ENCODE measurements around the gene ANGPT4.
A peak's percentile ranks its signal among the peaks of the same experiment; 100 is the strongest.
"Not testable (repeated sequence)": the region's sequence is repeated elsewhere in the genome, so short reads cannot be mapped to it uniquely, and the experiment has no call there.

ANGPT4 gene

GRCh38 chr20:905396-905961 is 10.7 kb downstream of the ANGPT4 start:
- no peak for DNase-seq

GRCh38 chr20:904039-904545 is 12.0 kb downstream of the ANGPT4 start:
- DNase-seq: no peak

GRCh38 chr20:897436-897835 is 18.7 kb downstream of the ANGPT4 start:
- not testable (repeated sequence) for DNase-seq

GRCh38 chr20:896501-897025 is 19.6 kb downstream of the ANGPT4 start:
- no peak for DNase-seq

- not testable (repeated sequence) for DNase-seq
Measured at GRCh38 chr20:892371-892770, 23.8 kb downstream of the ANGPT4 start.

GRCh38 chr20:891706-892080 is 24.4 kb downstream of the ANGPT4 start:
- DNase-seq: no peak

- no peak for DNase-seq
Measured at GRCh38 chr20:891058-891705, 25.0 kb downstream of the ANGPT4 start.

- no peak for DNase-seq
Measured at GRCh38 chr20:890666-891057, 25.5 kb downstream of the ANGPT4 start.

- DNase-seq: no peak
Measured at GRCh38 chr20:889932-890463, 26.1 kb downstream of the ANGPT4 start.

GRCh38 chr20:889106-889505 is 27.0 kb downstream of the ANGPT4 start:
- no peak for DNase-seq

GRCh38 chr20:888057-888456 is 28.1 kb downstream of the ANGPT4 start:
- DNase-seq: no peak

- no peak for DNase-seq
Measured at GRCh38 chr20:887137-887536, 29.0 kb downstream of the ANGPT4 start.

- peak; percentile 94 for DNase-seq
Measured at GRCh38 chr20:884983-885952, 30.9 kb downstream of the ANGPT4 start.

- no peak for DNase-seq
Measured at GRCh38 chr20:881783-882144, 34.4 kb downstream of the ANGPT4 start.

- DNase-seq: peak; percentile 61
Measured at GRCh38 chr20:881051-881782, 34.9 kb downstream of the ANGPT4 start.

GRCh38 chr20:879626-880025 is 36.5 kb downstream of the ANGPT4 start:
- no peak for DNase-seq

- DNase-seq: peak; percentile 68
Measured at GRCh38 chr20:878511-879307, 37.4 kb downstream of the ANGPT4 start.

GRCh38 chr20:877814-878213 is 38.3 kb downstream of the ANGPT4 start:
- no peak for DNase-seq

GRCh38 chr20:875115-875514 is 41.0 kb downstream of the ANGPT4 start:
- DNase-seq: no peak

GRCh38 chr20:873875-874607 is 42.1 kb downstream of the ANGPT4 start:
- DNase-seq: no peak

Data from islet precursor cell (in vitro differentiated cells).